AG09319 (cell line): ENCODE results near the gene DGKD.

ENCODE experiments used
- DNase-seq: peaks from one replicate; pipeline ENCODE4 v3.0.0-alpha.2; 2010; ENCODE audit warnings: low read depth; ENCODE audit errors: extremely low read depth
- CTCF ChIP-seq: IDR thresholded peaks from 2 replicates; pipeline ENCODE4 v1.5.1; 2011; ENCODE audit warnings: low read depth, mild to moderate bottlenecking, inconsistent platforms, low read length, moderate library complexity

The DGKD gene

GRCh38 chr2:233498126-233498525, 143.8 kb downstream of the DGKD start:
- DNase-seq = no peak
- no peak for TF ChIP-seq CTCF

- DNase-seq = no peak
- no peak for TF ChIP-seq CTCF
Observed at GRCh38 chr2:233499928-233500327, 145.6 kb downstream of the DGKD start.

GRCh38 chr2:233501198-233502076, 147.1 kb downstream of the DGKD start:
- no peak for TF ChIP-seq CTCF
- no peak for DNase-seq

GRCh38 chr2:233503481-233503880, 149.2 kb downstream of the DGKD start:
- no peak for DNase-seq

GRCh38 chr2:233503947-233504637, 149.8 kb downstream of the DGKD start:
- no peak for TF ChIP-seq CTCF
- no peak for DNase-seq

More at GRCh38 chr2:233503481-233503880, 149.2 kb downstream of the DGKD start:
- TF ChIP-seq CTCF = no peak

- no peak for DNase-seq
- TF ChIP-seq CTCF = no peak
Observed at GRCh38 chr2:233513953-233514655, 159.8 kb downstream of the DGKD start.
